T-helper 17 cell (primary cell): ENCODE results near the gene ZNF641. TPM values are rescaled to one million over a fixed set of nuclear protein-coding genes. Genes with fewer than 3 reads are reported as not detected.

ENCODE experiments used
- ATAC-seq: fragments of 150-1000 bp; cut with Tn5 transposase; 2 replicates; pipeline ENCODE4 v1.10.0; 2021; ENCODE audit warnings: mild to moderate bottlenecking, moderate library complexity
- DNase-seq, 3 donors: peaks; one replicate each; pipeline versions ENCODE4 v3.0.0 to v3.0.0-alpha.2; 2020 to 2021
- H3K9me3 ChIP-seq: one replicate; pipeline ENCODE4 v1.7.0; 2013; ENCODE audit warnings: low read length, mild to moderate bottlenecking; ENCODE audit not compliant: control insufficient read depth, poor library complexity, severe bottlenecking
- H3K27ac Mint-ChIP-seq: one replicate; pipeline ENCODE4 v1.8.0; 2022; ENCODE audit warnings: mild to moderate bottlenecking, moderate library complexity, mixed read lengths
- H3K27me3 Mint-ChIP-seq: one replicate; pipeline ENCODE4 v1.8.0; 2022; ENCODE audit warnings: mixed read lengths
- H3K36me3 Mint-ChIP-seq: one replicate; pipeline ENCODE4 v1.8.0; 2022; ENCODE audit warnings: low read depth, mixed read lengths
- H3K4me1 Mint-ChIP-seq: one replicate; pipeline ENCODE4 v1.8.0; 2022; ENCODE audit warnings: mild to moderate bottlenecking, mixed read lengths
- H3K4me3 Mint-ChIP-seq: one replicate; pipeline ENCODE4 v1.8.0; 2022; ENCODE audit warnings: mild to moderate bottlenecking, moderate library complexity, mixed read lengths
- total RNA-seq, 4 donors: library from RNA in 2 of 4; stranded (reverse) in 2 of 4; gene quantifications; one replicate each; pipeline ENCODE4 v1.2.3 and lab custom pipeline; 2022 to 2026

Gene ZNF641
- total RNA-seq (10 to 100 TPM; 18.4 to 27.1 TPM), total RNA-seq (lab: John Stamatoyannopoulos, UW) (38.2 to 66.5 reads per million in 2 donors)

GRCh38 chr12:48350249-48351021, at the start of gene ZNF641:
TSS of gene ZNF641 (minus strand) at chr12:48350919. CDS start at chr12:48348090, 2,829 bp downstream.
- peak; percentile 92 for ATAC-seq
- H3K9me3 ChIP-seq, result no peaks in the 10 kb centered on the region
- peaks cover 9% of the 10 kb centered on the region for H3K36me3 Mint-ChIP-seq
- H3K27me3 Mint-ChIP-seq, result no peaks in the 10 kb centered on the region
- peak within 1 kb of the TSS; percentile 97 for H3K27ac Mint-ChIP-seq
- DNase-seq, result peak; percentile 78 to 87 (median 85)
- peaks cover 35% of the 10 kb centered on the region for H3K4me1 Mint-ChIP-seq
- H3K4me3 Mint-ChIP-seq, result peak within 1 kb of the TSS; percentile 98

- peaks cover 9% of the 10 kb centered on the region for H3K36me3 Mint-ChIP-seq
- peaks cover 53% of the 10 kb centered on the region for H3K27me3 Mint-ChIP-seq
- H3K4me1 Mint-ChIP-seq, result no peaks in the 10 kb centered on the region
- no peak for DNase-seq
- ATAC-seq, result no peak
- no peaks in the 10 kb centered on the region for H3K9me3 ChIP-seq
- no peak overlapping the region for H3K27ac Mint-ChIP-seq
- no peak overlapping the region for H3K4me3 Mint-ChIP-seq
These were observed 39.3 kb upstream of the ZNF641 start for GRCh38 chr12:48390026-48390425.

- H3K36me3 Mint-ChIP-seq, result peaks cover 7% of the 10 kb centered on the region
- no peaks in the 10 kb centered on the region for H3K9me3 ChIP-seq
- no peak for ATAC-seq
- no peaks in the 10 kb centered on the region for H3K4me1 Mint-ChIP-seq
- H3K27me3 Mint-ChIP-seq, result peaks cover 49% of the 10 kb centered on the region
- no peak overlapping the region for H3K27ac Mint-ChIP-seq
- no peak for DNase-seq
- H3K4me3 Mint-ChIP-seq, result no peak overlapping the region
These were observed 38.7 kb upstream of the ZNF641 start for GRCh38 chr12:48389409-48389808.

GRCh38 chr12:48388938-48389337, 38.2 kb upstream of the ZNF641 start:
- H3K9me3 ChIP-seq, result no peaks in the 10 kb centered on the region
- H3K27ac Mint-ChIP-seq, result no peak overlapping the region
- peaks cover 44% of the 10 kb centered on the region for H3K27me3 Mint-ChIP-seq
- H3K4me1 Mint-ChIP-seq, result no peaks in the 10 kb centered on the region
- peaks cover 4% of the 10 kb centered on the region for H3K36me3 Mint-ChIP-seq
- ATAC-seq (no peak), DNase-seq (no peak)
- H3K4me3 Mint-ChIP-seq, result no peak overlapping the region

- no peak overlapping the region for H3K4me3 Mint-ChIP-seq
- ATAC-seq (no peak), DNase-seq (no peak)
- H3K4me1 Mint-ChIP-seq, result no peaks in the 10 kb centered on the region
- no peak overlapping the region for H3K27ac Mint-ChIP-seq
- peaks cover 4% of the 10 kb centered on the region for H3K36me3 Mint-ChIP-seq
- H3K9me3 ChIP-seq, result no peaks in the 10 kb centered on the region
- H3K27me3 Mint-ChIP-seq, result peaks cover 41% of the 10 kb centered on the region
These were observed 37.7 kb upstream of the ZNF641 start for GRCh38 chr12:48388460-48388859.

GRCh38 chr12:48380596-48380995, 29.9 kb upstream of the ZNF641 start:
- no peaks in the 10 kb centered on the region for H3K9me3 ChIP-seq
- H3K4me1 Mint-ChIP-seq, result no peaks in the 10 kb centered on the region
- no peak overlapping the region for H3K27ac Mint-ChIP-seq
- DNase-seq (no peak), ATAC-seq (no peak)
- H3K27me3 Mint-ChIP-seq, result peaks cover 8% of the 10 kb centered on the region
- no peak overlapping the region for H3K4me3 Mint-ChIP-seq
- peaks cover 2% of the 10 kb centered on the region for H3K36me3 Mint-ChIP-seq

- no peak overlapping the region for H3K4me3 Mint-ChIP-seq
- ATAC-seq (no peak), DNase-seq (no peak)
- no peaks in the 10 kb centered on the region for H3K27me3 Mint-ChIP-seq
- no peaks in the 10 kb centered on the region for H3K36me3 Mint-ChIP-seq
- no peak overlapping the region for H3K27ac Mint-ChIP-seq
- no peaks in the 10 kb centered on the region for H3K4me1 Mint-ChIP-seq
- H3K9me3 ChIP-seq, result no peaks in the 10 kb centered on the region
These were observed 29.1 kb upstream of the ZNF641 start for GRCh38 chr12:48379794-48380193.

GRCh38 chr12:48377646-48378045, 26.9 kb upstream of the ZNF641 start:
- Mint-ChIP-seq H3K36me3 (no peaks in the 10 kb centered on the region), H3K4me1 (no peaks in the 10 kb centered on the region), H3K27ac (no peak overlapping the region), H3K27me3 (no peaks in the 10 kb centered on the region), H3K4me3 (no peak overlapping the region)
- no peak for ATAC-seq
- DNase-seq, result no peak
- no peaks in the 10 kb centered on the region for H3K9me3 ChIP-seq

- no peaks in the 10 kb centered on the region for H3K9me3 ChIP-seq
- DNase-seq (no peak), ATAC-seq (no peak)
- Mint-ChIP-seq H3K27me3 (no peaks in the 10 kb centered on the region), H3K4me3 (no peak overlapping the region), H3K27ac (no peak overlapping the region), H3K4me1 (peaks cover 2% of the 10 kb centered on the region), H3K36me3 (no peaks in the 10 kb centered on the region)
These were observed 23.4 kb upstream of the ZNF641 start for GRCh38 chr12:48374164-48374563.

- H3K36me3 Mint-ChIP-seq, result no peaks in the 10 kb centered on the region
- H3K27me3 Mint-ChIP-seq, result no peaks in the 10 kb centered on the region
- peaks cover 2% of the 10 kb centered on the region for H3K4me1 Mint-ChIP-seq
- no peak for DNase-seq
- no peak overlapping the region for H3K4me3 Mint-ChIP-seq
- no peak overlapping the region for H3K27ac Mint-ChIP-seq
- no peaks in the 10 kb centered on the region for H3K9me3 ChIP-seq
- no peak for ATAC-seq
These were observed 15.4 kb upstream of the ZNF641 start for GRCh38 chr12:48366131-48366530.

GRCh38 chr12:48361664-48362339, 11.1 kb upstream of the ZNF641 start:
- H3K4me1 Mint-ChIP-seq, result peaks cover 2% of the 10 kb centered on the region
- H3K27me3 Mint-ChIP-seq, result no peaks in the 10 kb centered on the region
- ATAC-seq, result no peak
- H3K36me3 Mint-ChIP-seq, result no peaks in the 10 kb centered on the region
- no peak for DNase-seq
- H3K9me3 ChIP-seq, result no peaks in the 10 kb centered on the region
- H3K27ac Mint-ChIP-seq, result no peak overlapping the region
- H3K4me3 Mint-ChIP-seq, result no peak overlapping the region

- Mint-ChIP-seq H3K27me3 (no peaks in the 10 kb centered on the region), H3K36me3 (no peaks in the 10 kb centered on the region), H3K4me3 (no peak overlapping the region), H3K4me1 (peaks cover 2% of the 10 kb centered on the region), H3K27ac (no peak overlapping the region)
- H3K9me3 ChIP-seq, result no peaks in the 10 kb centered on the region
- ATAC-seq (no peak), DNase-seq (no peak)
These were observed 8.3 kb upstream of the ZNF641 start for GRCh38 chr12:48358937-48359513.

GRCh38 chr12:48356041-48356768, 5.5 kb upstream of the ZNF641 start:
- H3K27me3 Mint-ChIP-seq, result no peaks in the 10 kb centered on the region
- H3K4me1 Mint-ChIP-seq, result peaks cover 4% of the 10 kb centered on the region
- no peaks in the 10 kb centered on the region for H3K9me3 ChIP-seq
- no peak for DNase-seq
- H3K27ac Mint-ChIP-seq, result no peak overlapping the region
- ATAC-seq, result no peak
- no peak overlapping the region for H3K4me3 Mint-ChIP-seq
- no peaks in the 10 kb centered on the region for H3K36me3 Mint-ChIP-seq
